ENCODE data around the gene ADAMTS2.

ADAMTS2 gene

DNA sequence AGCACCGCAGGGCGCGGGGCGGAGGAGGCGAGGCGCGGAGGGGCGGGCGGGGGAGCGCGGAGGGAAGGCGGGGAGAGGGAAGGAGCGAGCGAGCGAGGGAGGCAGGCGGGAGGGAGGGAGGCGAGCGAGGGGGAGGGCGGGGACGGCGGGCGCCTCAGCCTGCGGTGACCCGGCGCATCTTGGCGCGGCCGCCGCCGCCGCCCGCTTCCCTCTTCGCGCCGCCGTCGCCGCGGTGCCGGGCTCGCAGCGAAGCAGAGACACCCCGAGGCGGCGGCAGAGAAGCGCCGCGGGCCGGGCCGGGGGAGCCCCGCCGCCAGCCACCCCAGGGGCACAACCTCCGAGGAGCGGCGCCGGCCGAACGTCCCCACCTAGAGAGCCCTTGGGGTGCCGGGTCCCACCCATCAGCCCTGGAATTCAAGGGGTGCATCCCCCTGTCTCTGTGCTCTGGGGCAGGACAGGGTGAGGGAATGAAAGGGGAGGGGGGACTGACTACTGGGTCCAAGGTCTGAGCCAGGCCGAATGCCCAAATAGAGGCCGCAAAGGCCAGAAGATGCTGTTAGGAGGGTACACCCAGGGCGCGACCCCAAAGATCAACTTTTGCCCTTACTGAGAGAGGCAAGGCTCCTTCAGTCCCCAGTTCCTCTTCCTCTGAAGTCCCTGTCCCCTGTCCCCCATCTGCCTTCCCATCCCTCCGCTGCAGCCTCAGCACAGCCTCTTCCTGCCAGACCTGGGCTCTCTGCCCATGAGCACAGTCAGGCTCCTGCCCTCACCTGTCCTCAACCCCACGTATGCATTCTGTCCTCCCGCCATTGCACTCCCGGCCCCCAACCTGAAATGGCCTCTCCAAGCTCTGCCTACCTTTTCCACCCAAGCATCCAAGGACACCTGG lies at the start of gene ADAMTS2:
Gene ADAMTS2 (minus strand): TSS at position 29 of the 889 bp plus-strand sequence. CDS start 133 bp downstream, outside the sequence.
- no peak for DNase-seq (ENCODE audit: low read depth)

- DNase-seq (ENCODE audit: low read depth): peak; percentile 29
These were observed 47.8 kb upstream of the ADAMTS2 start for GRCh38 chr5:179393078-179393477.

DNA sequence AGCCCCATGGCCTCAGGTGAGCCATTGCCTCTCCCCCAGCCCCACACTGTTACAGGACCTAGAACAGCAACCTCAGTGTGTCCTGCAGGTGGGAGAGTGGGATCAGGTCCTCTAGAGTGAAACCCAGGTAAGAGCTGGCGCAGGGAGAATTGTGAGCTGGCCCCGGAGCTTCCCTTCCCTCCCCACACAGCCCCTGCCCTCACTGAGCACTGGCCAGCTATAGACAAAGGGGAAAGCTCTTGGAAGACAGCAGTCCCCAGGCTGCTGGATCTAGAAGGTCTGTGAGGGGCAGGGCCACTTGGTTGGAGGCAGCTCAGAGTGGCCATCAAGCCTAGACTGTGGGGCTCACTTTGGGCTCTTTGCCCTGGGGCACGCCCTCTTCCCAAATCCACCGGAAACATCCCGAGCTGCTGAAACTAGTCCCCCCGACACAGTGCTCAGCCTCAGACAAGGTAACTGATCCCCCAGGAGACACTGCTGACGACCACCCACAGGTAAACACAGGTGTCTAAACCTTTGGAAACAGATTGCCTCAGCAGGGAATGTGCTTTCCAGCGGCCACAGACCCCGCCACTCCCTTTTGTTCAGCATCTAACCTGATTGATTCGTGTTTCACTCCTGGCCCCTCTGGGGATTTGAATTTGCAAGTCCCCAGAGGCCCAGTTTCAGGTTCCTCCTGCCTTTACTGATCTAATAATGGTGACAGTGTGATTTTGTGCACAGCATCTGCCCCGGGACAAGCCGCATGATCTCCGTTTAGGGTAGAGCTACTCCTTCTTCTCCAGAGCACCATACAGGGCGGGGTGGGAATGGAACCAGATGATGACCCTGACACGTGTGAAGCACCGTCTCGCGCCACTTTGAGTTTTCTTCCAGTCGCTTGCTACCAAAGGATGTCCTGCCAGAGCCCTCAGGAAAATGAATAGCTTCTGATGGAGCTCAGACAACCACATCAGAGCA lies 42.2 kb upstream of the ADAMTS2 start:
- no peak for DNase-seq (ENCODE audit: low read depth)

- no peak for DNase-seq (ENCODE audit: low read depth)
These were observed 40.7 kb upstream of the ADAMTS2 start for GRCh38 chr5:179385914-179386313.

DNA sequence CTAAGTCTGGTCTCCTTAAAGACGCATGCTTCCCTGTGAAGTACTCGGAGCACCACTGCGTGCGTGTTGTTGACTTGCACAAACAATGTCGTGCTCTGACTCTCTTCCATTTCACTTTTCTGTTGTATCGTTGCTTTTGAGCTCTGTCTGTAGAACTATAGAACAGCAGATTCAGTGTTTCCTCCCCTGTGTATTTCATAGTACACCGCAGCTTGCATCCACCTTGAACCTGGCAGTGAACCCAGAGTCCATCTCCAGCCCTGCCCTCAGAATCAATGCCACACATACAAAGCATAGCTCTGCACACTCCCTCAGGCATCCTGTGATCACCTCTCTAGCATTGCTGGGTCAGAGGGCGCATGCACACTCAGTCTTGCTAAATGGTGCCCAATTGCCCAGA lies 37.2 kb upstream of the ADAMTS2 start:
- DNase-seq (ENCODE audit: low read depth): no peak

GRCh38 chr5:179381691-179382090 lies 36.4 kb upstream of the ADAMTS2 start:
- no peak for DNase-seq (ENCODE audit: low read depth)

DNA sequence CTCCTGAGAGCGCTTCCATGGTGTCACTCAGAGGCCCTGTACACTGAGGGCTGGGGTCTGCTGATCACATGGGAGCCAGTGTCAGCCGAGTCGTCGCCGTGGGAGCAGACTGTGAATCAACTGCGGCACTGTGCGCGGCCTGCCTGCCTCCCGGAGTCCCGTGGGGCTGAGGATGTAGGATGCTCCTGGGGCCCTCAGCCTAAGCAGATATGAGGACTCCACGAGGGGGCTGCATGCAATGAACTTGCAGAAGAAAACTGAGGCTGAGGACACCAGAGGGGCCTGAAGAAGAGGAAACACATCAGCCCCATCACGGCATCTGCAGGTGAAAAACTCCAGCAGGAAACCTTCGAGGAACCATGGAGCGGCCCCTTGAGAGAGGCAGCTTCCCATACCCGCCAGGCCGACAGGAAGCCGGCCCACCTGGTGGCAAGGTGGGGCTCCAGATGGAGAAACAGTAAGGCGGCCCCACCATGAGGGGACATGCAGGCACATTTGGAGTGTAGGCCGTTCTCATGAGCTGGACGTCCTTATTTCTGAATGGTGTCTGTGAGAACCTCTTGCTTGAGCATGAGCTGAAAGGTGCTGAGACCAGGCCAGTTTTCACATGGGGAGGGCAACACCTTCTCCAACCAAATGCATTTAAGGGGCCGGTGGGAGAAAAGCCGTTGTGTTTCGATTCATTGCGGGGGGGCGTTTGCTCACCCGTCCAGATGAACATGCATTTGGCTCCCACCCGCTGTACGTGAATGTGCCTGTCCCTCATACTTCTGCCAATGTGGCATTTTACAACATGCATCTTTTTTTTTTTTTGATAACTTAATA lies 35.2 kb upstream of the ADAMTS2 start:
- no peak for DNase-seq (ENCODE audit: low read depth)

- DNase-seq (ENCODE audit: low read depth): no peak
These were observed 34.1 kb upstream of the ADAMTS2 start for GRCh38 chr5:179379321-179379890.

DNA sequence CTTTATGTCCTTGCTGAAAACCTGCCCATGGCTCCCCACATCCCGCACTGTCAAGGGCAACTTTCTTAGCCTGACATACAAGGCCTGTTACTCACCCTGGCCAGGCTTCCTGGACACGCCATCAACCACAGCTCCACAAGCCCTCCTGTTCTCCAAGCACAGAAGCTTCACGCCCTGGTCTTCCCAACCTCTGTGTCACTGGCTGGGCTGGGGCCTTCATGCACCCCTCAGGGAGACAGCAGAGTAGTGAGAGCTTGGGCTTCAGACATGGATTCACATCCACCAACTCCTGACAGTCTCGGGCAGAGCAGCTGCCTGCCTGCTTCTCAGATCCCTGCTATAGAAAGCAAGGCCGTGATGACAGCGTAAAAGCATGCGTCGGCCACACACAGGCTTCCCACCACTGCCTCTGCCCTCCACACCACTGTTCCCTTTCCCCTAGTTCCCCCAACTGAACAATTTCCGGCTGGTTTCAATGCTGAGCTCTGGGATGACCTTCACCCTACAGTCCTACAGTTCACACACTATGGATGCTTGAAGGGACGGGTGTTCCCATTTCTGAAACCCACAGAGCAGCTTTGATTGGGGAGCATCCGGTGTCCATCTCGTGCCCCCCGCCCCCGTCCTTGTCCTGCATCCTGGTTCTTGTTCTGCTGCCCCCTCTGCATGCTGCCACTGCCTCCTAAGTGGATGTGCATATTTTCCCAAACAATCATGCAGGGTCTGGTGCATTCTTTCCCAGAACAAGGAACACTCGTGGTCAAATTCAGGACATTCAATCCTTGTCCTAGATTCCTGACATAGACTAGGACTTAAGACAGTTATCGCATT lies 33.4 kb upstream of the ADAMTS2 start:
- no peak for DNase-seq (ENCODE audit: low read depth)

DNA sequence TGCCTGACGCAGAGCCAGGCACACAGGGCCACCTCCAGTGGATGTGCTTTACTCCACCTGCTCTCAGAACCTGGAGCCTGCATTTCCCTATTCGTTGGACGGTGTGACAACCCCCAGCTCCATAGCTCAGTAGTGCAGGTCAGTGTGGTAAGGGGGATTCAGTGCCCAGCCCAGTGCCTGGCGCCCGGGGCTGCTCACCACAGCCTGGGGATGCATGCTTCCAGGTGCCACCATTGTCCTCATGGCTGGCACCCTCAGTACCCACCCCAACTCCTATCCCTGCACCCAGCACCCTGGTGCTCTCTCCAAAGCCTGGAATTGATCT lies 32.8 kb upstream of the ADAMTS2 start:
- no peak for DNase-seq (ENCODE audit: low read depth)

DNA sequence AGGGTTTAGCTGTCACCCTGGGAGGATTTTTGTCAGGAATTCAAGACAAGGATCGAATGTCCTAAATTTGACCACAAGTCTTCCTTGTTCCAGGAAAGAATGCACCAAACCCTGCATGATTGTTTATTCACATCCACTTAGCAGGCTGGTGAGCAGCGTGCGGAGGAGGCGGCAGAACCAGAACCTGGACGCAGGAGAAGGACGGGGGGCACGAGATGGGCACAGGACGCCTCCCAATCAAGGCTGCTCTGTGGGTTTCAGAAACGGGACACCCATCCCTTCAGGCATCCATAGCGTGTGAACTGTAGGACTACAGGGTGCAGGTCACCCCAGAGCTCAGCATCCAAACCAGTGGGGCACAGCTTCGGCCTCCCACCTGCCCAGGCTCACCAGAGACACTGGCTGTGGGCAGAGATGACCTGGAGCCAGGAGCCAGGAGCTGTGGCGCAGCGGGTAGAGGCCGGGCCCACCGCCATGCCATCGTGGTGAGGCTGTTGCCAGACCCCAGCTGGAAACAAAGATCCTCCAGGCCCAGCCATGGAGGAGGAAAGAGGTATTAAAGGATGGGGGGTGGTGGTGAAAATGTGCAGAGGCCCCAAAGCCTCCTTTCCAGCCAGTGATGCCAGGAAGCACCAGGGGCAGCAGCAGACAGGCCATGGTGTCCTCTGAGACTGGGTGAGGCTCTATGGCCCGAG lies 32.3 kb upstream of the ADAMTS2 start:
- no peak for DNase-seq (ENCODE audit: low read depth)

- DNase-seq (ENCODE audit: low read depth): no peak
These were observed 31.6 kb upstream of the ADAMTS2 start for GRCh38 chr5:179376701-179377420.

GRCh38 chr5:179375831-179376365 lies 30.6 kb upstream of the ADAMTS2 start:
- DNase-seq (ENCODE audit: low read depth): no peak

- DNase-seq (ENCODE audit: low read depth): no peak
These were observed 30.0 kb upstream of the ADAMTS2 start for GRCh38 chr5:179375236-179375685.

GRCh38 chr5:179374506-179375235 lies 29.4 kb upstream of the ADAMTS2 start:
- DNase-seq (ENCODE audit: low read depth): no peak

DNA sequence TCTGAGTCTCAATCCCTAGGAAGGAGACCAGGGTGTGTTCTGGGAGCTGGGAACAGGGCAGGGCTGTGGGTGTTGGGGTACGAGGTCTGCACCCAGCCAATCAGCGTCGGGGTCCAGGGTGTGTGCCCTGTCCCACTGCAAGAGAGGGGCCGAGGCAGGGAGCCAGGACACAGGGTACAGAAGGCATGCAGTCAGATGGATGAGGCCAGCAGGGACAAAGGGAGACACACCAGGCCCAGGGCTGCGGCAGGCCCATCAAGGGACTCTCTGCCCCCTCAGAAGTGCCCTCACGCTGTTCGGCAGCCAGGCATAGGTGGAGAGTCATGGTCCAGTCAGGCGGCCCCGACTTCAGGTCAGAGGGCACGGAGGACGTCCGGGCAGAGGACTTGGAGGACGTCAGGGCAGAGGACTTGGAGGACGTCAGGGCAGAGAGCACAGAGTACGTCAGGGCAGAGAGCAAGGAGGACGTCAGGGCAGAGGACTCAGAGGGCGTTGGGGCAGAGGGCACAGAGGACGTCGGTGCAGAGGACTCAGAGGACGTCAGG lies 28.8 kb upstream of the ADAMTS2 start:
- DNase-seq (ENCODE audit: low read depth): no peak

DNA sequence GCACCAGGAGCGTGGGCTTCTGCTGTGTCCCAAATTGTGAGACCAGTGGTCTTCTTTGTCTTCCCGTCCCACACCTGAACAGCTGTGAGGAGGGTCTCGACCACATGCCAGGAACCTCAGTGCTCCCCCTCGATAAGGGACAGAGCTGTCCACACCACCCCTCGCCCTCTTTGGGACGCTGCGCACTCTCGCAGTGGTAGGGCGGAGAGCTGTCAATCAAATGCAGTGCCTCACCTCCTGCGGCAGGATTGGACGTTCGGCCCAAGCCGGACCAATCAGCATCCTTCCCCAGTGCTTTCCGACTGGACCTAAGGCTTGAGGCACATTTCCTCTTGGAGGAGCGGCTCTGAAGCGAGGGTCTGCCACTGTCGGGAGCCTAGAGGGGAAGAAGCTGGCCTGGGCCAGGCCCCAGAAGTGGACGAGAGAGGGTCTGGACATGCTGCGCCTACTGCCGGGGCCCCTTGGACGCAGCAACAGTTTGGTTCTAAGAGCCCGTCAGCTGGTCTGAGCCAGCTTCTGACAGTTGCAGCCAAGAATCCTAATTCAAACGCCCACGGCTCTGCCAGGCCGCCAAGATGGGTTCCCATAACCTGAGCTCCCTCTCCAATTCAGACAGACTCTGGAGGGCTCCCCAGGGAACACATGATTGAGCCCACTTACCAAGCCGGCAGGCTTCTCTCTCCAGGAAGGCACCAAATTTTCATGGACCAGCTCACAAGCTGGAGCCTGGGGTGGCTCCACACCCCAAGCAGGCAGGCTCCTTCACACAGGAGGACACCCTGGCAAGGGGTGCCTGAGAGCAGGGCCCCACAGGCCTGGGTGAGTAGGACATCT lies 28.1 kb upstream of the ADAMTS2 start:
- no peak for DNase-seq (ENCODE audit: low read depth)

Measured in HS-5 (cell line).